ENCODE measurements around the gene LEMD2. TPM values are rescaled to one million over a fixed set of nuclear protein-coding genes. Genes with fewer than 3 reads are reported as not detected.

The LEMD2 gene
- total RNA-seq, 1 experiment from 2014 or later: 43.9 TPM

- no peak for TF ChIP-seq TCF7L2 (IDR thresholded peaks at IDR 0.05; ENCODE audit: borderline replicate concordance, extremely low read depth, insufficient read depth, insufficient read length)
- TF ChIP-seq ZNF274 (IDR thresholded peaks at IDR 0.05; ENCODE audit: low read depth, low read length): no peak
These were observed 42.8 kb downstream of the LEMD2 start (continued) for GRCh38 chr6:33746036-33746600.

- Histone ChIP-seq H3K36me3 (ENCODE audit: control insufficient read depth in 1 of 2, insufficient read depth in 2 of 2, low read length in 2 of 2) (no peaks in the 10 kb centered on the region), H4K20me1 (ENCODE audit: insufficient read depth) (no peaks in the 10 kb centered on the region), H3K9me3 (ENCODE audit: control insufficient read depth in 1 of 2, insufficient read depth in 1 of 2, low read depth in 1 of 2, low read length in 2 of 2) (no peaks in the 10 kb centered on the region), H3K9ac (ENCODE audit: low read length) (no peak overlapping the region), H3K79me2 (ENCODE audit: insufficient read depth, low read length) (no peaks in the 10 kb centered on the region), H3K9me2 (ENCODE audit: insufficient read depth) (no peaks in the 10 kb centered on the region), H3K4me1 (ENCODE audit: control insufficient read depth in 1 of 2, insufficient read depth in 2 of 2, low read length in 2 of 2) (peaks cover 2 to 9% of the 10 kb centered on the region in 2 experiments; a peak in 3 of 4 replicates), H3K27ac (ENCODE audit: low read depth, low read length) (no peak overlapping the region), H3K4me2 (ENCODE audit: low read length) (no peak overlapping the region), H3K27me3 (ENCODE audit: insufficient read depth, low read length) (peaks cover 6% of the 10 kb centered on the region; the same call in 1 of the 2 replicates), H2AFZ (ENCODE audit: low read depth, low read length, poor library complexity, severe bottlenecking) (no peak overlapping the region), H3K4me3 (replicated peaks in 1 of 2; ENCODE audit: low read depth in 1 of 2, low read length in 2 of 2) (no peak overlapping the region)
- intact Hi-C loops (cut with micrococcal nuclease): no loop called here
- DNase-seq (ENCODE audit: low read depth, low spot score) (no peak), ATAC-seq (no peak)
- POLR2A ChIA-PET: no interaction called here
- no TSS peak for BruUV-seq (replicated peaks)
- RAD21 ChIA-PET (ENCODE audit: low non-redundant PET in 1 of 2, low total read pairs in 2 of 2, uncharacterized antibody in 2 of 2, unreplicated experiment in 2 of 2): no interaction called here
- TF ChIP-seq ZBTB33 (IDR thresholded peaks at IDR 0.05; ENCODE audit: extremely low read depth, insufficient replicate concordance, low read length) (no peak), TCF7L2 (IDR thresholded peaks at IDR 0.05; ENCODE audit: borderline replicate concordance, extremely low read depth, insufficient read depth, insufficient read length) (no peak), SIN3A (IDR thresholded peaks at IDR 0.05; ENCODE audit: low read depth) (no peak), JUND (IDR thresholded peaks at IDR 0.05) (no peak), MAX (IDR thresholded peaks at IDR 0.05) (no peak), POLR2AphosphoS5 (IDR thresholded peaks at IDR 0.05; ENCODE audit: low read depth, low read length) (no peak), REST (IDR thresholded peaks at IDR 0.05; ENCODE audit: low read depth) (no peak), EZH2 (IDR thresholded peaks at IDR 0.05) (no peak)
- CTCF ChIA-PET: interaction anchor here (0.8 to 3.5 kb wide), 3 partner anchors 26 to 282 kb away, joined by 3 to 14 read pairs (median 3); no protein-coding TSS in a partner anchor
These were observed 43.4 kb downstream of the LEMD2 start for GRCh38 chr6:33745548-33745947.
